Measurements from ENCODE around the gene BLMH. TPM values are rescaled to one million over a fixed set of nuclear protein-coding genes. Genes with fewer than 3 reads are reported as not detected.

The BLMH gene
- total and polyA plus RNA-seq, 9 of the 15 experiments (the other 6 are each of a cell fraction or from before 2014, with no cell fraction given), result 26.0 to 118 (median 67.3) TPM

DNA sequence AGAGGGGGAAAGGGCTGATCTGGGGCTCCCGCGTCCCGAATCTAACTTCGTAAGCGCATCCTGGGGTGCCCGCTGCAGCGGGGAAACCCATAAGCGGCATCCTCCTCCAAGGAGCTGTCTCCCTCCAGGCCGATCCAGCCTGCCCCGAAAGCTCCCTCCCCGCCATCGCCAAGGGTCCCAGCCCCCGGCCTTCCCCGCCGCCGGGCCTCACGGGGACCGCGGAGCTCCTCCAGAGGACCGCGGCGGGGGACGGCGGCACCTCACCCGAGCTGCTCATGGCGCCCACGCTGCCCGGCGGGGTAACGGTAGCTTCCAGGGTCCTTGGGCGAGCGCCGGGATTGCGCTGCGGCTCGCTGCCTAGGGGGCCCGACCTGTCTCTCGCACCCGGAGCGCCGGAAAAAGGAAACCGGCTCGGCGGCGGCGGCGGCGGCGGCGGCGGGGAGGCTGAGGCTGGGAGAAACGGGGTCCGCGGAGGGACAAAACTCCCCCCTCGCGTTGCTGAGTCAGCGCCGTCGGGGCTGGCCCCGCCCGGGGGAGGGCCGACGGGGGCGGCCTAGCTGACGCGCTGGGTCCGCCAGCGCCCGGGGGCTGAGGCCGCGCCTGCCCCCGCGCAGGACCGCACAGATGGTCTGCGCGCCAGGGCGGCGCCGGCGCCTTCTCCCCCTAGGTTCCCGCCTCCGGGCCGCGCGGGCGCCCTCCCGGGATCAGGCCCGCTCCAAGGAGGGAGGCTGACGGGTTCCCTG, at the start of gene BLMH (continued):
- TF ChIP-seq ZNF592 (IDR thresholded peaks at IDR 0.05) (0 out of 2 replicates have a peak, but pooled peaks have one; percentile 48), CREB1 (IDR thresholded peaks at IDR 0.05) (peak; percentile 77), CREB1 (CRISPR knock-in tag; IDR thresholded peaks at IDR 0.05) (no peak), NFIC (IDR thresholded peaks at IDR 0.05) (peak; percentile 59), ARID2 (IDR thresholded peaks at IDR 0.05) (no peak), CLOCK (CRISPR knock-in tag; IDR thresholded peaks at IDR 0.05; ENCODE audit: borderline replicate concordance) (no peak), PRMT5 (CRISPR knock-in tag; IDR thresholded peaks at IDR 0.05) (no peak), FOXK1 (CRISPR knock-in tag; IDR thresholded peaks at IDR 0.05; ENCODE audit: borderline replicate concordance) (no peak), ATF1 (CRISPR knock-in tag; IDR thresholded peaks at IDR 0.05) (no peak), ATF1 (tag; IDR thresholded peaks at IDR 0.05) (peak; percentile 70), CAMTA2 (CRISPR knock-in tag; conservative IDR thresholded peaks at IDR 0.05) (no peak), ELF2 (CRISPR knock-in tag; IDR thresholded peaks at IDR 0.05) (no peak), GABPA (tag; conservative IDR thresholded peaks at IDR 0.05; ENCODE audit: low read depth) (0 out of 2 replicates have a peak, but pooled peaks have one; percentile 38)
- TF ChIP-seq, protein P1, sequence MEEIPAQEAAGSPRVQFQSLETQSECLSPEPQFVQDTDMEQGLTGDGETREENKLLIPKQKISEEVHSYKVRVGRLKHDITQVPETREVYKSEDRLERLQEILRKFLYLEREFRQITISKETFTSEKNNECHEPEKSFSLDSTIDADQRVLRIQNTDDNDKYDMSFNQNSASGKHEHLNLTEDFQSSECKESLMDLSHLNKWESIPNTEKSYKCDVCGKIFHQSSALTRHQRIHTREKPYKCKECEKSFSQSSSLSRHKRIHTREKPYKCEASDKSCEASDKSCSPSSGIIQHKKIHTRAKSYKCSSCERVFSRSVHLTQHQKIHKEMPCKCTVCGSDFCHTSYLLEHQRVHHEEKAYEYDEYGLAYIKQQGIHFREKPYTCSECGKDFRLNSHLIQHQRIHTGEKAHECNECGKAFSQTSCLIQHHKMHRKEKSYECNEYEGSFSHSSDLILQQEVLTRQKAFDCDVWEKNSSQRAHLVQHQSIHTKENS (CRISPR knock-in tag; IDR thresholded peaks at IDR 0.05), result no peak
- TF ChIP-seq, protein P2, sequence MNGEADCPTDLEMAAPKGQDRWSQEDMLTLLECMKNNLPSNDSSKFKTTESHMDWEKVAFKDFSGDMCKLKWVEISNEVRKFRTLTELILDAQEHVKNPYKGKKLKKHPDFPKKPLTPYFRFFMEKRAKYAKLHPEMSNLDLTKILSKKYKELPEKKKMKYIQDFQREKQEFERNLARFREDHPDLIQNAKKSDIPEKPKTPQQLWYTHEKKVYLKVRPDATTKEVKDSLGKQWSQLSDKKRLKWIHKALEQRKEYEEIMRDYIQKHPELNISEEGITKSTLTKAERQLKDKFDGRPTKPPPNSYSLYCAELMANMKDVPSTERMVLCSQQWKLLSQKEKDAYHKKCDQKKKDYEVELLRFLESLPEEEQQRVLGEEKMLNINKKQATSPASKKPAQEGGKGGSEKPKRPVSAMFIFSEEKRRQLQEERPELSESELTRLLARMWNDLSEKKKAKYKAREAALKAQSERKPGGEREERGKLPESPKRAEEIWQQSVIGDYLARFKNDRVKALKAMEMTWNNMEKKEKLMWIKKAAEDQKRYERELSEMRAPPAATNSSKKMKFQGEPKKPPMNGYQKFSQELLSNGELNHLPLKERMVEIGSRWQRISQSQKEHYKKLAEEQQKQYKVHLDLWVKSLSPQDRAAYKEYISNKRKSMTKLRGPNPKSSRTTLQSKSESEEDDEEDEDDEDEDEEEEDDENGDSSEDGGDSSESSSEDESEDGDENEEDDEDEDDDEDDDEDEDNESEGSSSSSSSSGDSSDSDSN (IDR thresholded peaks at IDR 0.05; ENCODE audit: borderline replicate concordance in 1 of 2, low read depth in 2 of 2, low read length in 2 of 2), result peak in 1 of 2 experiments; percentile 79; a peak in 2 of 4 replicates
- TF ChIP-seq, protein P3, sequence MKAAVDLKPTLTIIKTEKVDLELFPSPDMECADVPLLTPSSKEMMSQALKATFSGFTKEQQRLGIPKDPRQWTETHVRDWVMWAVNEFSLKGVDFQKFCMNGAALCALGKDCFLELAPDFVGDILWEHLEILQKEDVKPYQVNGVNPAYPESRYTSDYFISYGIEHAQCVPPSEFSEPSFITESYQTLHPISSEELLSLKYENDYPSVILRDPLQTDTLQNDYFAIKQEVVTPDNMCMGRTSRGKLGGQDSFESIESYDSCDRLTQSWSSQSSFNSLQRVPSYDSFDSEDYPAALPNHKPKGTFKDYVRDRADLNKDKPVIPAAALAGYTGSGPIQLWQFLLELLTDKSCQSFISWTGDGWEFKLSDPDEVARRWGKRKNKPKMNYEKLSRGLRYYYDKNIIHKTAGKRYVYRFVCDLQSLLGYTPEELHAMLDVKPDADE (conservative IDR thresholded peaks at IDR 0.05; ENCODE audit: control insufficient read depth, low read depth, low read length), result peak; percentile 46; the same call in 1 of the 2 replicates

Measured in K562 (cell line).